ENCODE measurements around the gene ACOX3.

DNA sequence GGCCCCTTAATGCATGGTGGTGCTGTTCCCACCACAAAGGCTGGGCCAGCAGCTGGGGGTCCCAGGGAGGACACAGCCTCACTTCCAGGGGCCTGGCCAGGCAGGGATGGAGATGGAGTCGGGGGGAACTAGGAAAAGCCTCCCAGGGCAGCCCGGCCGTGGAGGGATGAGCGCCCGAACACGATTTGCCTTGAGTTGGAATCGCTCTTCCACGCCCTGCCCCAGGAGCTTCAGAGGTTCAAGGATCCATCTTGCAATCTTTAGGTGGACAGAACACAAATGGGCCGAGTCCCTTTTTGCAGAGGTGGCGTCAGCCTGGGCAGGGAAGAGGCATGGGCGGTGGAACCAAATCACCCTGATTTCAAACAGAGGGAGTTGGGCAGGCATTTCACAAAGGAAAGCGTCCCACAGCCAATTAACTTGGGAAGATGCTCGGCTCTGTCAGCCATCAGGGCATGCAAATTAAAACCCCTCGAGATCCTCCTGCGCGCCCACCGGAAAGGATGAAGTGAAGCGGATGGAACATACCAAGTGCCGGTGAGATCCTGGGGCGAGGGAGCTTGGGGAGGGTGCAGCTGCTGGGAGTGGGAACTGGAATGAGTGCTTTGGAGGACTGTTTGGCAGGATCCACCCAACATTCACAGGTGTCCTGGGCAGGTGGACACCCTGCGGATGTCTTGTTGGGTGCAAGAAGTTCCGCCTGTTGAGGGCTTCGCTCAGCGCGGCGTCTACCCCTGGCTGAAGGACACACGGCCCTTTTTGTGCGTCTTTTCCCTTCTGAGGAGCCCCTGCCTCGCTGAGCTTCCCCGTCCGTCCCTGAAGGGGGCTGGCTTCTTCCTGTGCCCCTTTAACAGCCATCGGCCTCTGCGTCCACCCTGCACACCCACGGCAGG lies 95.2 kb downstream of the ACOX3 start:
- TF ChIP-seq, protein P1, sequence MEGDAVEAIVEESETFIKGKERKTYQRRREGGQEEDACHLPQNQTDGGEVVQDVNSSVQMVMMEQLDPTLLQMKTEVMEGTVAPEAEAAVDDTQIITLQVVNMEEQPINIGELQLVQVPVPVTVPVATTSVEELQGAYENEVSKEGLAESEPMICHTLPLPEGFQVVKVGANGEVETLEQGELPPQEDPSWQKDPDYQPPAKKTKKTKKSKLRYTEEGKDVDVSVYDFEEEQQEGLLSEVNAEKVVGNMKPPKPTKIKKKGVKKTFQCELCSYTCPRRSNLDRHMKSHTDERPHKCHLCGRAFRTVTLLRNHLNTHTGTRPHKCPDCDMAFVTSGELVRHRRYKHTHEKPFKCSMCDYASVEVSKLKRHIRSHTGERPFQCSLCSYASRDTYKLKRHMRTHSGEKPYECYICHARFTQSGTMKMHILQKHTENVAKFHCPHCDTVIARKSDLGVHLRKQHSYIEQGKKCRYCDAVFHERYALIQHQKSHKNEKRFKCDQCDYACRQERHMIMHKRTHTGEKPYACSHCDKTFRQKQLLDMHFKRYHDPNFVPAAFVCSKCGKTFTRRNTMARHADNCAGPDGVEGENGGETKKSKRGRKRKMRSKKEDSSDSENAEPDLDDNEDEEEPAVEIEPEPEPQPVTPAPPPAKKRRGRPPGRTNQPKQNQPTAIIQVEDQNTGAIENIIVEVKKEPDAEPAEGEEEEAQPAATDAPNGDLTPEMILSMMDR (IDR thresholded peaks at IDR 0.05) = no peak
- TF ChIP-seq POLR2A (IDR thresholded peaks at IDR 0.05) = no peak
- no peak for TF ChIP-seq POLR2AphosphoS5 (IDR thresholded peaks at IDR 0.05)
- TF ChIP-seq EP300 (IDR thresholded peaks at IDR 0.05) = no peak

Measured in stomach (tissue), 4 donors.